NCI-H748 treated with DMSO at 0.1 percent for 48 hours (cell line): ENCODE results near the gene TACR1.
A peak's percentile ranks its signal among the peaks of the same experiment; 100 is the strongest.
"Not testable (repeated sequence)": the region's sequence is repeated elsewhere in the genome, so short reads cannot be mapped to it uniquely, and the experiment has no call there.

Source experiments
- DNase-seq: peaks from one replicate; lab custom pipeline; 2025; lab: John Stamatoyannopoulos, UW

The TACR1 gene

DNA sequence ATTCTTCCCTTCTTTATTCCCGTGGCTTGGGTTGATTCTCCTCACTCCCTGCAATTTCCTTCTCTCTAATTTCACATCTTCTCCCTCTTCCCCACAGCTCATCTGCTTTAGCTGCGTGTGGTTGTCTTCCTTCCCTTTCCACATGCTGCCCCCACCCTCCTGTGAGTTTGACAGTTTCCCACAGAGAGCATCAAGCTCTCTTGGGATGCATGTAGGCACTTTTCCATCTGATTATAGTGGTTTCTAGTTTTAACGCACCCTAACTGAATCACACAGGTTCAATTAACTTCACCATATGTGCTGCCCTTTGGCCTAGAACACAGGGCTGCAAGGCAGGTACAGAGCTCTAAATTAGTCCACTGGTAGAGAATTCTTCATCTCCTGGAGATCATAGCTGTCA is 110.5 kb downstream of the TACR1 start:
- no peak for DNase-seq

DNA sequence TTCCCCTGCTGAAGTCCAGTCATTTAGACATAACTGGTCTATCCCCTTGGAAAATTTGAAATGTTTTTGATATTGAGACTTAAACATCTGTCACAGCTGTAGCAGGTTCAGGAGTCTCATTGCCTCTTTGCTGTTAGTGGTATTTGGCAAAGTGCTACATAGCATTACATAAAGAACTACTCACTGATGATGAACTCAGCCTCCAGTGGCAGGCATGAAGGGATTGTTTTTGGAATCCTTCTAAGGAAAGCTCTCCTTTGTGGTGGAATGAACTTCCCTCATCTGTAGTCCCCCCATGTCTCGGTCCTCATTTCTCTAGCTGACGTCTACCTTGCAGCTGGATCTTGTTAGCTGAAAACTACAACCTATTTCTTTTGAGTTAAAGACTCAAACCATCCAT is 111.6 kb downstream of the TACR1 start:
- DNase-seq = no peak

DNA sequence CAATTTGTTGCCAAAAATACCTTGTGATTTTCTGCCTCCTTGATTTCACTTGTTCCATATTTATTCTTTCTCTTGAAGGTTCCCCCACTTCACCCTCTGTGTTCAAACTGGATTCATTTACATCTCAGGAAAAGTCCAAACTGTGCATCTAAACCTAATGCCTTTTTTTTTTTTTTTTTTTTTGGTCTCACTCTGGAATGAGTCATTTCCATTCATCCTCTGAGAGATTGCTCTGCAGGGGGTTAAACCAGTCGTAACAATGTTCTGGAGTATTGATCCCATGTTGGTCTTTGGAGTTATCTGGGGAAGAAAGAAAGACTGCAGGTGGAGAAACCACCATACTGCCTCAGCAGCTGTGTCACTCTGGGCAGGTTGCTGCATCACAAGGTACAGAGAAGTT is 119.7 kb downstream of the TACR1 start:
- DNase-seq = no peak

DNA sequence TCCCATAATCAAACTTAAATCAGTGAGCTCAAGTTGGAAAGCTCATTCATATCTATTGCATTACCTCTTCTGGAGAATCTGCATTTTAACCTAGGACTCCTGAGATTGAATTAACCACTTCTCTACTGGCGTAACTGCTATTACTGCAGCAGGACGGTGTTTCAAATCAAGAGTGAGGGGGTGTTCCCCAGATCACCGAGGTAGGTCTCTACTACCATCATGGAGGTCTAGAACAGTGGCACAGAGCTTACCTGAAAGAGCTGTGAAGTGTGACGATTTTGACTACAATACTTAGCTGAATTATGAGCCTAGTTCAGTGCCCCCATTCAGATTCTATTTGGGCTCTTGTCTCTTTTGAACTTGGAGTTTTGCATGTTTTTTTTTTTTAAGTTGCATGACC is 121.4 kb downstream of the TACR1 start:
- no peak for DNase-seq

DNA sequence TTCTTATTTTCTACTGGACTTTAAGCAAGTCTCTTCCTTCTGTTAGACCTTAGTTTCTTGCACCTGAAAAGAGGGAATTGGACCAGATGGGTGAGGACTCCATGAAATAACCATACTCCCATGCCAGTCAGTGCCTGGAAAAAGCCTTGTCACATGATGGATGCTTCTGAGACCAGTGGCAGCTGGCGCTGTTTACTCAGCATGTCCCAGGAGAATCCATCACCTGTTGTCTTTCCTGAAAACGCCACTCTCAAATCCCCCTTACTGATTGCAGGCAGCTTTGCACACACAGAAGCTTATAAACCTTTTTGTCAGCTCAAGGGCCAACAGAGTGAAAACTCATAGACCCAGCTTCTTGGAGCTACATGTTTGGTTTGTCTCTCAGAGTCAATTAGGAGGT is 123.2 kb downstream of the TACR1 start:
- peak; percentile 83 for DNase-seq

DNA sequence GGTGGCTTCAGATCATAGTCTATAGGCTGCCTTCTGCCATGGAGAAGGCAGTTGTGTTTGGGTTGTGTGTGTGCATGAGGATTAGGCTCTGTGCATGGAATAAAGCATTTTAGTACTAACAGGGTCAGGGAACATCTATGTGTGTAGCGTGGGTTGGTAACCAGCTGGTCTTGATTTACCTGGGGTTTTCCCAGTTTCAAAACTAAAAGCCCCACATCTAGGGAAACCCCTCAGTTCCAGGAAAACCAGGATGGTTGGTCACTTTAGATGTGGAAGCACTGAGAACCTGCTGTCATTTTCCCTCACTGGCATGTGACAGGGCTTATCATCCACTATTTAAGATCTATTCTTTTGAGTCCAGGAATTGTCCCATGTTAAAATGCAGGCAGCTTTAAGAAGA is 124.6 kb downstream of the TACR1 start:
- DNase-seq = no peak

DNA sequence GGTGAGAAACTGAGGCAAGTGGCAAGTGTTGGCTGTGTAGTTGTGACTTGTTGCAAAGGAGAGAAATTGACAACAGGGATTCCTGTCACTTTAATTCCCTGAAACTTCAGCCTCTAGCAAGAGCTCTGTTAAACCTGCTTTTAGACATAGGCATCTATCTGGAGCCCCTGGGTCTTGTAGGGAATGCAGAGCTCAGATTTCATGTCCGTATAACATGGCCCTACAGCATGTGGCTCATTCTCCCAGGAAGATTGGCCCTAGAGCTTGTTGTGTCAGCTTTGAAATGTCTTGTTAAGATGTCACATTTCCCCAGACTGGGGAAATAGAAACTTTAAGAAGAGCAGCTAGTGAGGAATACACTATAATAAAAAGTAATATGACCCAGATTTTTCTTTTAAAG is 125.1 kb downstream of the TACR1 start:
- no peak for DNase-seq

DNA sequence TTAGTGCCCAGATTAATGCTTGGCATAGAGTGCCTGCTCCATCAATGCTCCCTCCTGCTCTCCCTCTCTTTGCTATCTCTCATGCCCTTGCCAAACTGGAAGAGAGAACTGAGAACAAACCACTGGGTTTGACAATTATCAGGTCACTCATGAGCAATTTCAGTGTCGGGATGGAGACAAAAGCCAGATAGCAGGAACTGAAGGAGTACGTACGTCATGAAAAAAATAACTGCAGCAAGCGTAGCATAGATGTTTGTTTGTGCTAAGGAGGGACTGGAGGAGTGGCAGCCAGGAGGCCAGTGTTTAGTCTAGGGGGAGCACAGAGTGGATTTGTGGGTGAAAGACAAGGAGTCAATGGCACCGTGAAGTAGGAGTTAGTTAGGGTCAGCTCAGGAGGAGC is 127.6 kb downstream of the TACR1 start:
- DNase-seq = no peak

DNA sequence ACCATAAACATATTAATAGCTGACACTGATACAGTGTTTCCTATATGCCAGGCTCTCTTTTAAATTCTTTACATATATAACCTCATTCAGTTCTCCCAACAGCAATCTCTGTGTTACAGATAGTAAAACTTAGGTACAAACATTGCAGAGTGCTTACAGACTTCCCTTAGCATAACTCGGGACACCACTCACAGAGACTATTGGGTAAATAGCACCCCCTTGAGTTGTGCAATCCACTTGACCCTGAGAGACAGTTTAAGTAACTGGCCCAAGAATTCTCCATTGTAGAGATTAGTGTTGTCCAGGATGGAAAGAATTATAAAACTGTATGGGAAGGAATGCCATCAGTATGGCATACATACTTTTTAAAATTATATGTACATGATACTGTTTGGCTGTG is 130.8 kb downstream of the TACR1 start:
- DNase-seq = no peak

DNA sequence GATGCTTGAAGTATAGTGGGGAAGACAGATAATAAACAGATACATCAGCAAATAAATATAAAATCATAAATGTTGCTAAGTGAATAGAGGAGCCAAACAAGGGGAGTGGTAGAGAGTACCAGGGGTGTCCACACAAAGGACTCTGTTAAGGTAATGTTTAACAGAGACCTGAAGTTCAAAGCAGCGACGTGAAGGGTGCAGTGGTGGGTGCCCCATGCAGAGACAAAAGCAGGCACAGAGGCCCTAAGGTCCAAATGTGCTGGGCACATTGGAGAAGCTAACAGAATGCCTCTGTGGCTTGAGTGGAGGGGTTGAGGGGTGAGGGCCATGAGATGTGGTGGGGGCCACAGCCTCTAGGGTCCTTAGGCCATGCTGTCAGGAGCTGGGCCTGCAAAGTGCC is 131.8 kb downstream of the TACR1 start:
- DNase-seq = no peak

DNA sequence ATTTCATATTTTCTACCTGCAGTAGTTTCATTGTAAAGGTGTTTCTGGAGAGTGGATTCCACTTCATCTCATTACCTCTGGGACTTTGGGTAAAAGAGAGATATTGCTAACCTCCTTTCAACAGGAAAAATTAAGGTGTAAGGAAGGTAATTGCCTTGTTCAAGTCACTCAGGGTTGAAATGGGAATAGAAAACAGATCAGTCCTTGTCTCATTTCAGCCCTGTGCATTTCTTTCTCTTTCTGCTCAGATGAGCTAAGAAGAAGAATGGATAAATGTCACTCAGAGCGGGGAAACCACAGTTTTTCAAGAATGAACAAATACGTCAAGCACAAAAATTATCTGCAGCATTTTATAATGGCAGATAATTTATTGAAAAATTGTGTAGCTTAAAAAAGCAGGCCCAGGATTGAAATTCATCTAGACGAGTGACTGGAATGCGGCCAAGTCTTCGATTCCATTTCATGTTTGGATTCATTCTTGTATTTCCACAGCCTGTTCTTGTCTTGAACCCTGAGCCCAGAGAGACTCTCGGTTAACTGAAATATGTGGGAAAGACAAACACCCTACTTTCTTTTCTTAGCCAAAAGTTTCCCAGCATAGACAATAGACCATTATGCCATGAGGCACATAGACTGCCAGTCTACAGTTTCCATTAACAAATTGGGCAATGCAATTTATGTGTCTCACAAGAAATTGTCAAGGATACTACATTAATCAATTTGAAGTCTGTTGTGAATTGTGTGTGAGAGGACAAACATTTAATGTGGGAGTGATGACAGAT is 133.0 kb downstream of the TACR1 start:
- no peak for DNase-seq

DNA sequence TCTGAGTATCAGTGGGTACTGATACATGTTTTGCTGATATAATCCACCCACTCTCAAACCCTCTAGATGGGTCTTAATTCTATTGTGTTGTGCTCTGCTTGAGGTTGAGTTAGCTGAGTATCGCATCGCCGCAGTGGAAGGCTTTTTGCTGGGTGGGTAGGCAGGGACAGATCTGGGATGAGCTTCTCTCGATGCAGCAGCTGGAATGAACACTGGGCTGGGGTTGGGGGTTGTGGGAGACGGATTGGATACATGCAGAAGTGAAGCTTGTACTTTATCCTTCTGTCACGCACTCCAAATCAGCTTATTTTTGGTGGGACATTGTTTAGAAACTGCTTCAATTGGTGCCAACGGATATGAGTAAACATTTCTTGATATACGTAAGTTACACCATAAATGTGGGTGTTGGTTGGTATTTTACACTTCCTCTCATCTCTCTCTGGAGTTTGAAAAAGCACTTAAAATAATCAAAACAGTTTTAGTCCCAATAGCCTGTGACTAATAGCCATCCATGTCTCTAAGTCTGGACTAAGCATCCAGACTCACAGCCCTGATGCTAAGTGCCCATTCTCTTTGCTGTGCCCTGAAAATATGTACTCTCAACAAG is 133.8 kb downstream of the TACR1 start:
- DNase-seq = no peak

DNA sequence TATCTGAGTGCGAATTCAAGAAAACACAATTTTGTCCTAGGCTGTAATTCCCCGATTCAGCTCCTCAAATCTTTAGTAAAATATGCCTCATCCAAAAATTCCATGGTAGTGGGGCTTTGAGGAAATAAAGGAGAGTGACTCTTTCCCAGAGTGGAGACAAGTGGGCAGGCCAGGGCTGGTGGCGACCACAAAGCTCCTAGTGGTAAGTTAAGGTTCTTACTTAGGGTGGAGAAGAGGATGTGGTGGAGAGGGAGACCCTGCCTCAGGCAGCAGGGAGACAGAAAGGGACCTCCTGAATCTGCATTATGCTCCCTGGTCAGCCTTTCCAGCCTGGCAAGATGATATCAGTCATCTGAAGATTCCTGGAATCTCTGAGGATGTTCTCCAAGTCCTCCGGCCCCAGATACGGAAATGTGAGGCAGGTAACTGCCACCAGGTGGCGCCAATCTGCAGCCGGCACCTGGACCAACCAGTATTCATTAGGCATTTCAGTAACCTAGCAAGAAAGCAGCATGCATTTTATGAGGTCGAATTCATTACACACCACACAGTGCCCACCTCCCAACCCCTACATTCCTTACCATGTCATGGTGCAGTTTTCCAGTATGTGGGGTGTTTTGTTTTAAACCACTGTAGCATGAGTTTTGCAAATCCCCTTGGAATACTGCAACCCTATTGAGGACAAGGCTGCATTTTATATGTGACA is 134.5 kb downstream of the TACR1 start:
- DNase-seq = peak; percentile 24

DNA sequence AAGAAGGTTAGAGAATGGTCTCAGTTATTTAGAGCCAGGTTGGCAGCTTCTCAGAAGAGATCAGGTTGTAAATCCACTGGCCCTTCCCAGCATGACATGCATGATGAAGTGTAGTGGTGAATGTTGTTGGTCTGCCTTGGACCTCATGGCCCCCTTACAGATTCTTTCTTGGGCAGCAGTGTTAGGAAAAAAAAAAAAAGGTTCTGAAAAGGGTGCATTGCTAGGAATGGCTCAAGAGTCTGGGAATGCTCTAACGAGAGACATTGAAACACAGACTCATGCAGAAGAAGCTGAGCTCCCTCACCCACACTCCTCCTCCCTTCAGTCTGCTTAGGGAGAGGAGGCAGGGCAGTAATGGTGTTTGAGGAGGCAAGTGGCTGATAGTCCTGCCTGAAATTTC is 135.4 kb downstream of the TACR1 start:
- DNase-seq = no peak

DNA sequence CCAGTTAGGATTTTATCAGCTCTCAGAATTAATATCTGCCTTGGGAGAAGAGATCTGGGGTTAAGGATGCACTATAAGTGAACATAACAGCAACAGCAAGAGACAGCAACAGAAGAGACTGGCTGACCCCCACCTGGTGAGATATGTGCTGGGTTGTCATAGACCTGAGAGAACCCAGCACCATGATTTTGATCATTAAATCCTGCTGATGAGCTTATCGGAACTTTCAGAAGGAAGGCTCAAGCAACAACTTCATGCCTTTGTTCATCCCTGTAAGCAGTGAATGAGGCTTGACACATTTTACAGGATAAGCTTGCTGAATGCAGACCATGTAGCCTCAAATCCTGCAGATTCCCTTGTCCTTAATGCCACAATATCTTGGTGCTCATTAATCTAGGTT is 140.9 kb downstream of the TACR1 start:
- no peak for DNase-seq

DNA sequence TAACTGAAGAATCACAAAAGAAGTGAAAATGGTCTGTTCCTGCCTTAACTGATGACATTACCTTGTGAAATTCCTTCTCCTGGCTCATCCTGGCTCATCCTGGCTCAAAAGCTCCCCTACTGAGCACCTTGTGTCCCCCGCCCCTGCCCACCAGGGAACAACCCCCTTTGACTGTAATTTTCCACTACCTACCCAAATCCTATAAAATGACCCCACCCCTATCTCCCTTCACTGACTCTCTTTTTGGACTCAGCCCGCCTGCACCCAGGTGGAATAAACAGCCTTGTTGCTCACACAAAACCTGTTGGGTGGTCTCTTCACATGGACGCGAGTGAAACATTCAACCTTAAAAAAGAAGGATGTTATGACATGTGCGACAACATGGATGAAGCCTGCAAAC is 142.2 kb downstream of the TACR1 start:
- not testable (repeated sequence) for DNase-seq

DNA sequence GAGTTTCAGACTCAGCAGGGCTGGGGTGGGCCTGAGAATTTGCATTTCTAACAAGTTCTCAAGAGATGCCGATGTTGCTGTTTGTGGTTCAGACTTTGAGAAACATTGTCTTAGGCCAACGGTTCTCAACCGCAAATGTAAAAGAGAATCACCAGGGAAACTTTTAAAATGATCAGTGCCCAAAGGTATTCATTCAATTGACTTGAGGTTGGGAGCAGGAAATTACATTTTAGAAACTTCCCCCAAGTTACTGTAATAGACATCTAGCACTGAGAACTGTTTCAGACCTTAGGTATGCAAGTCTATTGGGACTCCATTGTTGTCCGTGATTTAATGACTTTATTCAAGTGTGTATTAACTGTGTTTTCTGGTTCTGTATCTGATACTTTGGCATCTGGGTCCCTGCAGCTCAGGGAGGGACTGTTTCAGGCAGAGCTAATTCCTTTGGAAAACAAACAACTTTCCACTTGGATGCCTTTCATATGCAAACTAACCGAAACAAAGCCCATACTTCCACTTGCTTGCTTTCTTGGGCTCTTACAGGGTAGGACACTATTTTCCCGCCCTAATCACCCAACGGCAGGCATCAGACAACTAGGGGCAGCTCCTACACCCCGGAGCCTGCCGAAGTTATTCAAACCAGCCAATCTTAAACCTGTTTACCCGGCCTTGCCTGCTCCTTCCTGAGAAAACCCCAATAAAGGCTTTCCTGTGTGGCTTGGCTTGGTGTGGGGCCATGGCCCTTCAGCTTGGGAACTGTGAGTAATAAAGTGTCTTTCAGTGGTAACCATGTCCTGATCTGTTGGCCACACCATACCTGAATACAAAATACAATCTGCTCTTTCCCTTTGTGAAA is 143.3 kb downstream of the TACR1 start:
- DNase-seq = no peak

DNA sequence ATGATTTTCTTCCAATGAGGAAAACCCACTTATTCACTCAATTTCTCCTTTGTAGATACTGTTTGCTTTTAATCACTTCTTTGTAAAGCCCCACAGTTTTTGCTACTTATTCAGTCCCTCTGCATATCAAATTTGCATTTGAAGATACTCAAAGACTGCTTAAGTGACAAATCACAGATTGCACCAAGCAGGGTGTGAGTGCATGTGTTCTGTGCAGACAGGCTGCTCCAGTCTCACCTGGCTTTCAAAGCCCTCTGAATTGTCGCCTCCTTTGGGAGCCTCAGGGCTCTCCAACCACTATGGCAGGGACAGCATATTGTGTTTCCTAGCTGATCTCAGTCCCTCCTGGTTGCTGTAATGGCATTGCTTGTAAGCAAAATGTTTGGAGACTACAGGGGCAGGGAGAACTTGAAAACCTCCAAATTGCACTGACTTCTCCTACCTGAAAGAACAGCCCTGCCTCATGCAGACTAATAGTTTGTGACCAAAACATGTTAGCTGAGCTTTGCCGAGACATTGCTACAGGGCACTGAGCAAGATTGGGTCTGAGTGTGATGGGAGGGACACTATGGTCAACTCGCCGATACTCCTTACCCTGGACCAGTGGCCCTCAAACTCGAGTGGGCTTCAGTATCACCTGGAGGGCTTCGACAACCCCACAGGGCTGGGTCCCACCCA is 144.0 kb downstream of the TACR1 start:
- no peak for DNase-seq

DNA sequence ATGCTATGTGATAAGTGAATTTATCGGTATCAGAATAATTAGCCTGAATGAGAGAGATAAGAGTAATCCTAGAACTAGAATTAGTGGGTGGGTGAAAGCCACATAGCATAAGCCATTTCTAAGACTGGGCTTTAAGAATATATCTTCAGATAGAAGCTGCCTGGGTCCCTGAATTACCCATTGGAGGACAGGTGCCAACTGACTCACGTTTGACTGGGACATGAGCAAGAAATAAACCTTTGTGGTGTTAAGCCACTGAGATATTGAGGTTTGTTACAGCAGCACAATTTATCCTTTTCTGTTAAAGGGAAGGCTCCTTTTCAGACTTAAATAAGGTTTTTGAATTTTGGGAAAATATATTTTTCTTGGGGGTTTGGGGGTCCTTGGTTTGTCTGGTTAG is 145.0 kb downstream of the TACR1 start:
- DNase-seq = no peak

DNA sequence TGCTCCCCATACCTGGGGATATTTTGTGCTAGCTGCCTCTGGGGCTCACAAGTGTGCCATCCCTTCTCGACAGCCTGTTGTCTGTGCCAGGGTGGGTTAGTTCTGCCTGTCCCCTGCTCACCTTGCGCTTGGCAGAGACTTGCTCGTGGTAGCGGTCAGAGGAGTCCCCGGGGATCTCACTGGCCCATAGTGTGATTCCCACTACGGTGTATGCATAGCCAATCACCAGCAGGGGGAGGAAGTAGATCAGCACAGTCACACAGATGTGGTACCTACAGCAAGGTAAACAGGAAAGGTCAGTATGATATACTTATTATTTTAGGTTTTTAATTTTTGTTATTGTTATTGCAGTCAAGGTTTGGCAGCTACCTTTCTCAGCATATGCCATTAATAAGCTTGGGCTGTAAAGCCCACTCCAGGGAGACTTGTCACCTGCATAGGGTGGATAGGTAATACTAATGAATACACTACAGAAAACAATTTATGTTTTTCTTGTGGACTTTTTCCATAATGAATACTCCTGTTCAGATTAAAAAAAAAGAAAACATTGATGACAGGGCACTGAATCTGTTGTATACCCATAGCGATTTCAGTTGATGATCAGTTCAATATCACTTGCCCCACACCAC is 145.7 kb downstream of the TACR1 start:
- peak; percentile 28 for DNase-seq

DNA sequence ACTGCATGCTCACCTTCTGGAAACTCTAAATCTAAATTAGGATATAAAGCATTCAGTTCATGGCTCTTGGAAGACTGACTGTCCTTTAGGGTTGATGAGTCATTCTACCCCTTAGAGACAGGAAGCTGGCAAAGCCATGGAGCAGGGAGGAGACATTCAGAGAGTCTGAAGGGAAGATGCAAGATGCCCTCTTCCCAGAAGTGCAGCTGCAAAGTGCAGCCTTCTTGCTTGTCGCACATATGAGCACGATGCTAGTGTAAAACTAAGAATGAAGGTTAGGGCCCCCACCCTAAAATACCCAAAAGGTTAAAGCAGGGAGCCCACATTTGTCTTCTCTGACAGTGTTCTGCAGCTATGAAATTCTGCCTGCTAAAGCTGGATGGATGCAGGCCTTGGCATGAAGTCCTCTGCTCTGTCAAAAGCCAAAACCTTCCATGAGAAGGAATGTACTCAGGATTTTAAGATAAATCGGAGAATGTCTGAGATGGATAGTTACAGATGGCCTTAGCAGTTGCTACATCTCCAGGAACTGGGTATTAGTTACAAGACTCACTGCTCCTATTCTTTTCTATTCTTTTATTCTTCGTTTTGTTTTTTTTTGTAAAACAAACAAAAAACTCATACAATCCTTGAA is 151.2 kb downstream of the TACR1 start:
- DNase-seq = no peak
